Retinal pigment epithelial cell (primary cell): ENCODE measurements around the gene AK4.

Experiments
- DNase-seq: peaks from one replicate; pipeline ENCODE4 v3.0.0-alpha.2; 2010; ENCODE audit warnings: low read depth
- H3K4me3 ChIP-seq: 2 replicates; pipeline ENCODE4 v1.5.1; 2011; ENCODE audit warnings: mild to moderate bottlenecking, low read length, control low read depth, moderate library complexity
- CTCF ChIP-seq: conservative IDR thresholded peaks from 2 replicates; pipeline ENCODE4 v1.5.1; 2011; ENCODE audit warnings: low read depth, low read length, control low read depth, inconsistent platforms

The AK4 gene

DNA sequence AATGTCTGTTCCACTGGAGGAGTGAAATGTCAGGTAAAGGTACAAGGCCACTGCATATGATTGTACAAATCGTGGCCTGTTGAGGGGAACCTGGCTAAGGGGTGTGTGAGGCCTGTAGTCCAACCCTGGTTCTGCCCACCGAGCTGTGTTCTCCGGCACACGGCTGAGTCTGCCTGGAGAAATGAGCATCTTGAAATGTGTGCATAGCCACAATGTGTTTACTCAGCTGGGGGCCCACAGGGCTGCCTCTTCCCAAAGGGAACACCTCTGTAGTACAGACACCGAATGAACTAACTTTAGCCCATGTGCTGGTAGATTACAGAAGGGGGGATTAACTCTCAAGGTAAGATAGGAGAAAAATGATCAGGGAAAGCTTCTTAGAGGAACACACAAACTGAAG is 30.2 kb downstream of the AK4 start:
- DNase-seq = no peak
- TF ChIP-seq CTCF = no peak
- H3K4me3 ChIP-seq = no peak overlapping the region

- H3K4me3 ChIP-seq = no peak overlapping the region
- DNase-seq = no peak
- TF ChIP-seq CTCF = no peak
Observed at GRCh38 chr1:65179148-65179547, 31.1 kb downstream of the AK4 start.

DNA sequence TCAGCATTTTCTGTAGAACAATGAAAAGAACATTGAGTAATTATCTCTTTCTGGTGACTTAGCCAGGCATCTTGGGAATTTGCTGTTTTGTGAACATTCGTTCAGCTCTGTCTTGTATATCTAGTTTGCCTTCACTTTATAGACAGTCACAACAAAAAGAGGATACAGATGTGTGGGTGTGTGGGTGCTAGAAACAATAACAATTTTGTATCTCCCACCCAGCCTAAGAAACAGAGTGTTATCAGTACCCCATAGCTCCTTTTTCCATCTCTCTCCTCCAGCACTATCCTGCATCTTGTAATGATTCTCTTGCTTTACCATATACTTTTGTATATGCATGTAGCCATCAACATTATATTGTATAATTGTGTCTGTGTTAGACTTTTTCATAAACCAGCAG is 33.0 kb downstream of the AK4 start:
- DNase-seq = no peak
- TF ChIP-seq CTCF = no peak
- no peak overlapping the region for H3K4me3 ChIP-seq

DNA sequence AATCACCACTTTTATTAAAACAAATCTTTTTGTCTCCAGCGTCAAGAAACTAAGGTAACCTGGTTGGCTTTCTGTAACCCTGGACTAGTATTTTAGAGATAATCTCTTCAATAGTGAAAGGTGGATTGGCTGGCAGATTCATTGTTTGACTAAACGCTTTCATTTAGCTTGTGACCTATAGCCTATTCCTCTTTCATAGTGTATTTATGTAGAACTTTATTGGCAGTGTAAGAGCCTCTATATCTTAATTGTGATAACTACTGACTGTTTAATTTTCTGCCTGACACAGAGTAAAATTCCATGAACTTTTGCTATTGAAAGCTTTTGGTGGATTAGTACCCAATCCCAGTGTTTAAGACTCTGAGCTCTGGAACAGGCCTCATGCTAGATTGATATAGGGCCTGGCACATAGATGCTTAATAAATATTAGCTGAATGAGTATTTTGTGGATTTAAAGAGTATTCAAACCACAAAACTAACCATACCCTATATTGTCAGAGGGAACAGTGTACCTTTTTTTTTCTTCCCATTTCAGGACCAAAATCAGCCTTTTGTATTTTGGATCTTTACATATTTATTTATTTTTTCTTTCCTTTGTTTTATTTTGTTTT is 34.8 kb downstream of the AK4 start:
- TF ChIP-seq CTCF = no peak
- H3K4me3 ChIP-seq = no peak overlapping the region
- DNase-seq = no peak

- no peak for DNase-seq
- no peak overlapping the region for H3K4me3 ChIP-seq
- TF ChIP-seq CTCF = no peak
Observed at GRCh38 chr1:65189576-65190115, 41.6 kb downstream of the AK4 start.

GRCh38 chr1:65190229-65190628 is 42.2 kb downstream of the AK4 start:
- TF ChIP-seq CTCF = no peak
- DNase-seq = no peak
- H3K4me3 ChIP-seq = no peak overlapping the region

DNA sequence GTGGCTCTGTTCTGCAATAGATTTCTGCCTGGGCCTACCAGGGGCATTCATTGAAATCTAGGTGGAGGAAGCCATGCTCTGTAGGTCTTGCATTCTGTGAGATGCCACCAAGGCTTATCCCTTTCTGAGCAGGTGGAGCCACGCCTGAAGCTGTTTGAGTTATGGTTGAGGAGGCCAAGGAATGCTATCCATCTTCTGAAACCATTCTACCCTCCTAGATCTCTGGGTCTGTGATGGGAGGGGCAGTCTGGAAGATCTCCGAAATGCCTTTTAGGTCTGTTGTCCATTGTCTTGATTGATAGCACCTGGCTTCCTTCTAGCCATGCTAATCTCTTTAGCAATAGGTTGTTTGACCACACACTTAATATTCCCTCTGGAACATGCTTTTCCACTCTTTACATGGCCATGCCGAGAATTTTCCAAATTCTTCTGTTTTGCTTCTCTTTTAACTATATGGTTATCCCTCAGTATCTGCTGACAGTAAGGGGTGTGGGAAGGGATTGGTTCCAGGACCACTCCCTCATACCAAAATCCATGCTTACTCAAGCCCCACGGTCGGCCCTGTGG is 45.2 kb downstream of the AK4 start:
- no peak for DNase-seq
- no peak overlapping the region for H3K4me3 ChIP-seq
- no peak for TF ChIP-seq CTCF
